Bronchus fibroblast of lung (primary cell): ENCODE data around the gene SUMO2. TPM values are rescaled to one million over a fixed set of nuclear protein-coding genes. Genes with fewer than 3 reads are reported as not detected.

Source experiments
- total RNA-seq: library from RNA; depleted of rRNA; stranded (reverse); fragments of >200 nt; gene quantifications from 2 replicates; pipeline ENCODE4 v1.2.3, GENCODE V29; 2015

SUMO2 gene
- total RNA-seq, result 102 and 108 TPM in 2 replicates

GRCh38 chr17:75182569-75183436 lies at the start of gene SUMO2:
Gene SUMO2 (minus strand): TSS chr17:75182959. CDS start chr17:75182834, 125 bp downstream.

GRCh38 chr17:75205037-75205792 lies 22.5 kb upstream of the SUMO2 start, which contains the start of gene NUP85:
Gene NUP85 (plus strand): TSS chr17:75205679. CDS start chr17:75205762, 83 bp downstream.

GRCh38 chr17:75154195-75155106 lies 28.3 kb downstream of the SUMO2 start, which contains the start of gene JPT1:
Gene JPT1 (minus strand): TSS chr17:75154512. CDS start chr17:75154397, 115 bp downstream.

GRCh38 chr17:75131278-75132017 lies 51.3 kb downstream of the SUMO2 start, which contains the start of gene NT5C:
Gene NT5C (minus strand): TSS chr17:75131742. CDS start chr17:75131707, 35 bp downstream.

Other genes with a start within 250 kb of the SUMO2 start
- not detected in 2 replicates for gene OTOP3, start 247.1 kb downstream of the SUMO2 start, total RNA-seq
- gene HID1, start 210.2 kb downstream of the SUMO2 start, total RNA-seq, result 0.45 and 0.67 TPM in 2 replicates
- gene CDR2L, start 195.3 kb downstream of the SUMO2 start, total RNA-seq, result 15.8 and 21.5 TPM in 2 replicates
- 95.0 and 112 TPM in 2 replicates for gene MRPL58, start 170.3 kb downstream of the SUMO2 start, total RNA-seq
- 327 and 334 TPM in 2 replicates for gene ATP5PD, start 136.0 kb downstream of the SUMO2 start, total RNA-seq
- 13.7 and 15.3 TPM in 2 replicates for gene KCTD2, start 135.7 kb downstream of the SUMO2 start, total RNA-seq
- gene SLC16A5, start 95.0 kb downstream of the SUMO2 start, total RNA-seq, result 8.2 and 9.2 TPM in 2 replicates
- gene ARMC7, start 73.0 kb downstream of the SUMO2 start, total RNA-seq, result 3.9 and 4.5 TPM in 2 replicates
- 139 and 146 TPM in 2 replicates for gene NT5C, start 51.2 kb downstream of the SUMO2 start, total RNA-seq
- 501 and 529 TPM in 2 replicates for gene JPT1, start 28.4 kb downstream of the SUMO2 start, total RNA-seq
- gene NUP85, start 22.7 kb upstream of the SUMO2 start, total RNA-seq, result 44.4 and 47.2 TPM in 2 replicates
- 13.8 and 16.3 TPM in 2 replicates for gene GGA3, start 78.6 kb upstream of the SUMO2 start, total RNA-seq
- 41.4 and 46.2 TPM in 2 replicates for gene MRPS7, start 78.9 kb upstream of the SUMO2 start, total RNA-seq
- gene MIF4GD, start 88.3 kb upstream of the SUMO2 start, total RNA-seq, result 10.4 and 10.6 TPM in 2 replicates
- gene SLC25A19, start 106.5 kb upstream of the SUMO2 start, total RNA-seq, result 7.6 TPM in 2 replicates
- 62.9 and 63.9 TPM in 2 replicates for gene GRB2, start 222.7 kb upstream of the SUMO2 start, total RNA-seq